ENCODE results near the gene LAIR1. TPM values are rescaled to one million over a fixed set of nuclear protein-coding genes. Genes with fewer than 3 reads are reported as not detected.

The LAIR1 gene
- total and polyA plus RNA-seq, 2 experiments from 2014 or later, result 0.10 to 1.3 TPM

GRCh38 chr19:54405628-54406027 is 40.9 kb upstream of the LAIR1 start (continued):
- TF ChIP-seq, protein P1, sequence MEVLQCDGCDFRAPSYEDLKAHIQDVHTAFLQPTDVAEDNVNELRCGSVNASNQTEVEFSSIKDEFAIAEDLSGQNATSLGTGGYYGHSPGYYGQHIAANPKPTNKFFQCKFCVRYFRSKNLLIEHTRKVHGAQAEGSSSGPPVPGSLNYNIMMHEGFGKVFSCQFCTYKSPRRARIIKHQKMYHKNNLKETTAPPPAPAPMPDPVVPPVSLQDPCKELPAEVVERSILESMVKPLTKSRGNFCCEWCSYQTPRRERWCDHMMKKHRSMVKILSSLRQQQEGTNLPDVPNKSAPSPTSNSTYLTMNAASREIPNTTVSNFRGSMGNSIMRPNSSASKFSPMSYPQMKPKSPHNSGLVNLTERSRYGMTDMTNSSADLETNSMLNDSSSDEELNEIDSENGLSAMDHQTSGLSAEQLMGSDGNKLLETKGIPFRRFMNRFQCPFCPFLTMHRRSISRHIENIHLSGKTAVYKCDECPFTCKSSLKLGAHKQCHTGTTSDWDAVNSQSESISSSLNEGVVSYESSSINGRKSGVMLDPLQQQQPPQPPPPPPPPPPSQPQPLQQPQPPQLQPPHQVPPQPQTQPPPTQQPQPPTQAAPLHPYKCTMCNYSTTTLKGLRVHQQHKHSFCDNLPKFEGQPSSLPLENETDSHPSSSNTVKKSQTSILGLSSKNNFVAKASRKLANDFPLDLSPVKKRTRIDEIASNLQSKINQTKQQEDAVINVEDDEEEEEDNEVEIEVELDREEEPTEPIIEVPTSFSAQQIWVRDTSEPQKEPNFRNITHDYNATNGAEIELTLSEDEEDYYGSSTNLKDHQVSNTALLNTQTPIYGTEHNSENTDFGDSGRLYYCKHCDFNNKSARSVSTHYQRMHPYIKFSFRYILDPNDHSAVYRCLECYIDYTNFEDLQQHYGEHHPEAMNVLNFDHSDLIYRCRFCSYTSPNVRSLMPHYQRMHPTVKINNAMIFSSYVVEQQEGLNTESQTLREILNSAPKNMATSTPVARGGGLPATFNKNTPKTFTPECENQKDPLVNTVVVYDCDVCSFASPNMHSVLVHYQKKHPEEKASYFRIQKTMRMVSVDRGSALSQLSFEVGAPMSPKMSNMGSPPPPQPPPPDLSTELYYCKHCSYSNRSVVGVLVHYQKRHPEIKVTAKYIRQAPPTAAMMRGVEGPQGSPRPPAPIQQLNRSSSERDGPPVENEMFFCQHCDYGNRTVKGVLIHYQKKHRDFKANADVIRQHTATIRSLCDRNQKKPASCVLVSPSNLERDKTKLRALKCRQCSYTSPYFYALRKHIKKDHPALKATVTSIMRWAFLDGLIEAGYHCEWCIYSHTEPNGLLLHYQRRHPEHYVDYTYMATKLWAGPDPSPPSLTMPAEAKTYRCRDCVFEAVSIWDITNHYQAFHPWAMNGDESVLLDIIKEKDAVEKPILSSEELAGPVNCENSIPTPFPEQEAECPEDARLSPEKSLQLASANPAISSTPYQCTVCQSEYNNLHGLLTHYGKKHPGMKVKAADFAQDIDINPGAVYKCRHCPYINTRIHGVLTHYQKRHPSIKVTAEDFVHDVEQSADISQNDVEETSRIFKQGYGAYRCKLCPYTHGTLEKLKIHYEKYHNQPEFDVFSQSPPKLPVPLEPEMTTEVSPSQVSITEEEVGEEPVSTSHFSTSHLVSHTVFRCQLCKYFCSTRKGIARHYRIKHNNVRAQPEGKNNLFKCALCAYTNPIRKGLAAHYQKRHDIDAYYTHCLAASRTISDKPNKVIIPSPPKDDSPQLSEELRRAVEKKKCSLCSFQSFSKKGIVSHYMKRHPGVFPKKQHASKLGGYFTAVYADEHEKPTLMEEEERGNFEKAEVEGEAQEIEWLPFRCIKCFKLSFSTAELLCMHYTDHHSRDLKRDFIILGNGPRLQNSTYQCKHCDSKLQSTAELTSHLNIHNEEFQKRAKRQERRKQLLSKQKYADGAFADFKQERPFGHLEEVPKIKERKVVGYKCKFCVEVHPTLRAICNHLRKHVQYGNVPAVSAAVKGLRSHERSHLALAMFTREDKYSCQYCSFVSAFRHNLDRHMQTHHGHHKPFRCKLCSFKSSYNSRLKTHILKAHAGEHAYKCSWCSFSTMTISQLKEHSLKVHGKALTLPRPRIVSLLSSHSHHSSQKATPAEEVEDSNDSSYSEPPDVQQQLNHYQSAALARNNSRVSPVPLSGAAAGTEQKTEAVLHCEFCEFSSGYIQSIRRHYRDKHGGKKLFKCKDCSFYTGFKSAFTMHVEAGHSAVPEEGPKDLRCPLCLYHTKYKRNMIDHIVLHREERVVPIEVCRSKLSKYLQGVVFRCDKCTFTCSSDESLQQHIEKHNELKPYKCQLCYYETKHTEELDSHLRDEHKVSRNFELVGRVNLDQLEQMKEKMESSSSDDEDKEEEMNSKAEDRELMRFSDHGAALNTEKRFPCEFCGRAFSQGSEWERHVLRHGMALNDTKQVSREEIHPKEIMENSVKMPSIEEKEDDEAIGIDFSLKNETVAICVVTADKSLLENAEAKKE (CRISPR knock-in tag; IDR thresholded peaks at IDR 0.05), result no peak
- TF ChIP-seq EZH2 (IDR thresholded peaks at IDR 0.05; ENCODE audit: low read depth, unreplicated experiment) (no peak), ZNF331 (CRISPR knock-in tag; IDR thresholded peaks at IDR 0.05; ENCODE audit: low read depth) (no peak)

DNA sequence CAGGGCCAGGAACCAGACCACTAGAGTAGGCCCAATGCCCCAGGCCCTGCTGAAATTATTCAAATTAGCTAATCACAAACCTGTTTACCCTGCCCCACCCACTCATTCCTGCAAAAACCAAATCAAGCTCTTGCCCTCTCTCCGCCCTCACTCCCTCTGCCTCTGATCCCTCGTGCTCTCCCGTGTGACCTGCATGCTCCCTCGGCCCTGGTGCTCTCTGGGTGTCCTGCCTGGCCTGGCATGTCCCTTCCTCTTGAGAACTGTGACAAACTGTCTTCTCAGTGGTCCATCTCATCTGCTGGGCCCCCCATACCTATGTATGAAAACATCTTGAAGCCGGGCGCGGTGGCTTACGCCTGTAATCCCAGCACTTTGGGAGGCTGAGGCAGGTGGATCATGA is 38.3 kb upstream of the LAIR1 start:
- peak; percentile 28 for ATAC-seq
- H3K27ac Mint-ChIP-seq, result no peak overlapping the region

DNA sequence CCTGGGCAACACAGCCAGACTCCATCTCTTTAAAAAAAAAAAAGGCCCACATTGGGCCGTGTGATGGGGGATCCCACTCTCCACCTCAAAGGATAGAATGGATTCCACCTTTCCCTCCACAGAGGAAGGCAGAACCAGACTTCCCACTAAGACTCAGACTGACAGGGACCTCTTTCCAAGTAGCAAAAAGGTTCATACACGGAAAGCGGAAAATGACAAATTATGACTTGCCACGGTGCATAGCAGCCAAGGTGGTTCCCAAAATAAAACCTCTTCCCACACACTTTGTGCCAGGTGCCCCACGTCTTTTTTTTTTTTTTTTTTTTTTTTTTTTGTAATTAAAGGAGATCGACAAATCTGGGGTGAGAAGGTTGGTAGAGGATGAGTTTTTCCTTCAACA is 36.2 kb upstream of the LAIR1 start:
- ATAC-seq, result no peak
- Histone ChIP-seq H2AFZ (no peak overlapping the region), H3K9me2 (ENCODE audit: insufficient read depth) (no peaks in the 10 kb centered on the region), H3K4me1 (ENCODE audit: insufficient read depth) (no peaks in the 10 kb centered on the region), H3K4me2 (no peak overlapping the region), H3K27ac (ENCODE audit: low read depth) (no peak overlapping the region), H3K36me3 (ENCODE audit: insufficient read depth) (no peaks in the 10 kb centered on the region), H3K27me3 (ENCODE audit: insufficient read depth) (no peaks in the 10 kb centered on the region), H4K20me1 (replicated peaks; ENCODE audit: insufficient read depth) (no peaks in the 10 kb centered on the region), H3K79me2 (replicated peaks; ENCODE audit: insufficient read depth) (no peaks in the 10 kb centered on the region), H3F3A (replicated peaks; ENCODE audit: low read depth) (no peaks in the 10 kb centered on the region), H3K4me3 (no peak overlapping the region)
- no peak overlapping the region for H3K4me3 Mint-ChIP-seq
- no peaks in the 10 kb centered on the region for H3K36me3 Mint-ChIP-seq (ENCODE audit: low read depth)
- H3K4me1 Mint-ChIP-seq, result peaks cover 4% of the 10 kb centered on the region; the same call in 2 of the 3 replicates
- no peak overlapping the region for H3K27ac Mint-ChIP-seq
- H3K9me3 Mint-ChIP-seq, result peaks cover 4% of the 10 kb centered on the region; the same call in 1 of the 3 replicates
- peaks cover 9% of the 10 kb centered on the region for H3K27me3 Mint-ChIP-seq (ENCODE audit: insufficient read depth, low read depth, poor library complexity)
- DNase-seq (ENCODE audit: low spot score), result no peak
- TF ChIP-seq, protein P2, sequence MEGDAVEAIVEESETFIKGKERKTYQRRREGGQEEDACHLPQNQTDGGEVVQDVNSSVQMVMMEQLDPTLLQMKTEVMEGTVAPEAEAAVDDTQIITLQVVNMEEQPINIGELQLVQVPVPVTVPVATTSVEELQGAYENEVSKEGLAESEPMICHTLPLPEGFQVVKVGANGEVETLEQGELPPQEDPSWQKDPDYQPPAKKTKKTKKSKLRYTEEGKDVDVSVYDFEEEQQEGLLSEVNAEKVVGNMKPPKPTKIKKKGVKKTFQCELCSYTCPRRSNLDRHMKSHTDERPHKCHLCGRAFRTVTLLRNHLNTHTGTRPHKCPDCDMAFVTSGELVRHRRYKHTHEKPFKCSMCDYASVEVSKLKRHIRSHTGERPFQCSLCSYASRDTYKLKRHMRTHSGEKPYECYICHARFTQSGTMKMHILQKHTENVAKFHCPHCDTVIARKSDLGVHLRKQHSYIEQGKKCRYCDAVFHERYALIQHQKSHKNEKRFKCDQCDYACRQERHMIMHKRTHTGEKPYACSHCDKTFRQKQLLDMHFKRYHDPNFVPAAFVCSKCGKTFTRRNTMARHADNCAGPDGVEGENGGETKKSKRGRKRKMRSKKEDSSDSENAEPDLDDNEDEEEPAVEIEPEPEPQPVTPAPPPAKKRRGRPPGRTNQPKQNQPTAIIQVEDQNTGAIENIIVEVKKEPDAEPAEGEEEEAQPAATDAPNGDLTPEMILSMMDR (conservative IDR thresholded peaks at IDR 0.05; ENCODE audit: low read depth in 2 of 2), result no peak
- TF ChIP-seq EZH2 (IDR thresholded peaks at IDR 0.05; ENCODE audit: low read depth, unreplicated experiment) (no peak), NANOG (IDR thresholded peaks at IDR 0.05; ENCODE audit: borderline replicate concordance) (no peak), JUNB (IDR thresholded peaks at IDR 0.05; ENCODE audit: unreplicated experiment) (no peak)
- TF ChIP-seq, protein P3, sequence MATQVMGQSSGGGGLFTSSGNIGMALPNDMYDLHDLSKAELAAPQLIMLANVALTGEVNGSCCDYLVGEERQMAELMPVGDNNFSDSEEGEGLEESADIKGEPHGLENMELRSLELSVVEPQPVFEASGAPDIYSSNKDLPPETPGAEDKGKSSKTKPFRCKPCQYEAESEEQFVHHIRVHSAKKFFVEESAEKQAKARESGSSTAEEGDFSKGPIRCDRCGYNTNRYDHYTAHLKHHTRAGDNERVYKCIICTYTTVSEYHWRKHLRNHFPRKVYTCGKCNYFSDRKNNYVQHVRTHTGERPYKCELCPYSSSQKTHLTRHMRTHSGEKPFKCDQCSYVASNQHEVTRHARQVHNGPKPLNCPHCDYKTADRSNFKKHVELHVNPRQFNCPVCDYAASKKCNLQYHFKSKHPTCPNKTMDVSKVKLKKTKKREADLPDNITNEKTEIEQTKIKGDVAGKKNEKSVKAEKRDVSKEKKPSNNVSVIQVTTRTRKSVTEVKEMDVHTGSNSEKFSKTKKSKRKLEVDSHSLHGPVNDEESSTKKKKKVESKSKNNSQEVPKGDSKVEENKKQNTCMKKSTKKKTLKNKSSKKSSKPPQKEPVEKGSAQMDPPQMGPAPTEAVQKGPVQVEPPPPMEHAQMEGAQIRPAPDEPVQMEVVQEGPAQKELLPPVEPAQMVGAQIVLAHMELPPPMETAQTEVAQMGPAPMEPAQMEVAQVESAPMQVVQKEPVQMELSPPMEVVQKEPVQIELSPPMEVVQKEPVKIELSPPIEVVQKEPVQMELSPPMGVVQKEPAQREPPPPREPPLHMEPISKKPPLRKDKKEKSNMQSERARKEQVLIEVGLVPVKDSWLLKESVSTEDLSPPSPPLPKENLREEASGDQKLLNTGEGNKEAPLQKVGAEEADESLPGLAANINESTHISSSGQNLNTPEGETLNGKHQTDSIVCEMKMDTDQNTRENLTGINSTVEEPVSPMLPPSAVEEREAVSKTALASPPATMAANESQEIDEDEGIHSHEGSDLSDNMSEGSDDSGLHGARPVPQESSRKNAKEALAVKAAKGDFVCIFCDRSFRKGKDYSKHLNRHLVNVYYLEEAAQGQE (IDR thresholded peaks at IDR 0.05; ENCODE audit: unreplicated experiment), result no peak

More for the DNA sequence above, 38.3 kb upstream of the LAIR1 start:
- Histone ChIP-seq H3K36me3 (ENCODE audit: insufficient read depth) (no peaks in the 10 kb centered on the region), H3K4me3 (no peak overlapping the region), H3F3A (replicated peaks; ENCODE audit: low read depth) (no peaks in the 10 kb centered on the region), H3K4me2 (no peak overlapping the region), H4K20me1 (replicated peaks; ENCODE audit: insufficient read depth) (no peaks in the 10 kb centered on the region), H3K9me2 (ENCODE audit: insufficient read depth) (no peaks in the 10 kb centered on the region), H3K27me3 (ENCODE audit: insufficient read depth) (no peaks in the 10 kb centered on the region), H3K4me1 (ENCODE audit: insufficient read depth) (no peaks in the 10 kb centered on the region), H2AFZ (peak overlapping the region; percentile 76; the same call in 1 of the 2 replicates), H3K27ac (ENCODE audit: low read depth) (no peak overlapping the region), H3K79me2 (replicated peaks; ENCODE audit: insufficient read depth) (no peaks in the 10 kb centered on the region)
- peaks cover 4% of the 10 kb centered on the region for H3K27me3 Mint-ChIP-seq (ENCODE audit: insufficient read depth, low read depth, poor library complexity)
- TF ChIP-seq STAT1 (IDR thresholded peaks at IDR 0.05; ENCODE audit: unreplicated experiment), result no peak
- TF ChIP-seq POLR2AphosphoS5 (IDR thresholded peaks at IDR 0.05; ENCODE audit: low read depth), result no peak
- TF ChIP-seq ZNF114 (CRISPR knock-in tag; IDR thresholded peaks at IDR 0.05), result no peak
- no peak overlapping the region for H3K4me3 Mint-ChIP-seq
- H3K4me1 Mint-ChIP-seq, result peaks cover 4% of the 10 kb centered on the region; the same call in 2 of the 3 replicates
- no peak for DNase-seq (ENCODE audit: low spot score)
- peaks cover 3% of the 10 kb centered on the region; the same call in 2 of the 3 replicates for H3K36me3 Mint-ChIP-seq (ENCODE audit: low read depth)
- peaks cover 15% of the 10 kb centered on the region for H3K9me3 Mint-ChIP-seq

All from GM23338 (cell line).